Activated naive CD4-positive, alpha-beta T cell treated with anti-CD3 and anti-CD28 coated beads, Interleukin-2, amount 50 U/mL, for 72 hours (primary cell): ENCODE measurements around the gene JAG2. TPM values are rescaled to one million over a fixed set of nuclear protein-coding genes. Genes with fewer than 3 reads are reported as not detected.

ENCODE experiments used
- ATAC-seq, 2 donors: fragments of 150-1000 bp; cut with Tn5 transposase; 2 replicates each; pipeline ENCODE4 v1.10.0; 2021; ENCODE audit warnings: mild to moderate bottlenecking in 2 of 2, moderate library complexity in 2 of 2
- DNase-seq, 2 donors: peaks; one replicate each; pipeline ENCODE4 v3.0.0; 2021 to 2022; ENCODE audit warnings: low spot score in 2 of 2
- H3K27ac Mint-ChIP-seq, 2 donors: one replicate each; pipeline ENCODE4 v1.8.0; 2022; ENCODE audit warnings: mild to moderate bottlenecking in 2 of 2, mixed read lengths in 2 of 2
- H3K36me3 Mint-ChIP-seq, 2 donors: one replicate each; pipeline ENCODE4 v1.8.0; 2022; ENCODE audit warnings: mixed read lengths in 2 of 2
- H3K9me3 Mint-ChIP-seq, 2 donors: one replicate each; pipeline ENCODE4 v1.8.0; 2022; ENCODE audit warnings: mixed read lengths in 2 of 2
- total RNA-seq, 2 donors: library from RNA; stranded (reverse); gene quantifications; one replicate each; pipeline ENCODE4 v1.2.3, GENCODE V29; 2022

Gene JAG2
- total RNA-seq, 2 donors from 2014 or later, result 4.3 to 10.5 TPM

DNA sequence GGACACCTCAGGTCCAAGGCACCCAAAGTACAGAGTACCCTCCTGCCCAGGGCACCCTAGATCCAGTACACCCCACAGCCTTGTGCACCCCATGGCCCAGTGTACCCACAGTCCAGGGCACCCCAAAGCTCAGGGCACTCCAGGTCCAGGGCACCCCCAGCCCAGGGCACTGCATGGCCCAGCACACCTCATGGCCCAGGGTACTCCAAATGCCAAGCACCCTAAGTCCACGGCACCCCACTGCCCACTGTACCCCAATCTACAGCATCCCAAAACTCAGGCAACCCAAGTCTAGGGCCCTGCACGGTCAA is 6.0 kb downstream of the JAG2 start:
- H3K9me3 Mint-ChIP-seq, result no peaks in the 10 kb centered on the region
- no peak for DNase-seq
- H3K36me3 Mint-ChIP-seq, result no peaks in the 10 kb centered on the region
- no peak overlapping the region for H3K27ac Mint-ChIP-seq
- ATAC-seq, result no peak

DNA sequence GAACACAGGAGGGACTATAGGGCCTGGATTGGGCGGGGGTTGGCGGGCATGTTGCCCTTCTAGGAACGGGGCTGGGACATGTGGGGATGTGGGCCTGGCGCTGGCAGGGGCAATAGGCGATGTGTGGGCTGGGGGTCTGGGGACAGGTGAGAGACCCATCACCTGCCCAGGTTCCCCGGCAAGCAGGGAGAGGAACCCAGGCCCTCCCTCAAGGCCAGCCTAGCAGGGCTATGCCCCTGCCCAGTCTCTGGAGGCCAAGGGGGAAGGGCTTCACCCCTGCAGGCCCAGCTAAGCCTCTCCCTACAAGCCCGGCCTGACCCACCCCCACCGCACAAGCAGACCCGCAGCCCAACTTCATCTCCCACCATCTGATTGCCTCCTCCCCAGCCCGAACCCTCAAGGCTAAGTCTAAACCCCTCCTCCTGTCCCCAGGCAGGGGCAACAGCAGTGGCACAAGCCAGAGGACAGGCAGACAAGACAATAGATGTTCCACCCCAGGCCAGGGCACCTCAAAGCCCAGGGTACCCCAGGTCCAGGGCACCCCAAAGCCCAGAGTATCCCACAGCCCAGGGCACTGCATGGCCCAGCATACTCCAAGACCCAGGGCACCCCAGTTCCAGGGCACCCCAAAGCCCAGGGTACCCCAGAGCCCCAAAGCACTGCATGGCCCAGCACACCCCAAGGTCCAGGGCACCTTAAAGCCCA is 6.5 kb downstream of the JAG2 start:
- Mint-ChIP-seq H3K27ac (no peak overlapping the region), H3K36me3 (no peaks in the 10 kb centered on the region), H3K9me3 (no peaks in the 10 kb centered on the region)
- DNase-seq (peak in 1 of 2 donors; percentile 69), ATAC-seq (peak in 1 of 2 donors; percentile 28)

DNA sequence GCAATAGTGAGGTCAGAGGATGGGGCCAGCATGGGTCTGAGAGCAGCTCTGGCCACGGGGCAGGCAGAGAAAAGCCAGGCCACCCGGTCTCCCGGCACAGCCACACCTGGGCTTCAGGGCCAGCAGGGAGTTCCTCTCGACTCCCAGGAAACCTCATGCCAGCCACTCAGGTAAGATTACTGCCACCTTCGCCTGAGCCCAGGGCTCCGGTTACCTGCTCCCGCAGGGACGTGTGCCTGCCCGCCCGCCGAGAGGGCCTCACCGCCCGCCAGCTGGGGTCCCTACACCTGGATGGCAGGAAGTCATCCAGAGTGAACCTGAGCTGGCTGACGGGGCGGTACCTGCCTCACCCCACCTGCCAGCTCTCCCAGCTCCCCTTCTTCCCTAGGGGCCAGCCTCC is 7.3 kb downstream of the JAG2 start:
- Mint-ChIP-seq H3K9me3 (no peaks in the 10 kb centered on the region), H3K36me3 (no peaks in the 10 kb centered on the region), H3K27ac (no peak overlapping the region)
- DNase-seq (no peak), ATAC-seq (no peak)

DNA sequence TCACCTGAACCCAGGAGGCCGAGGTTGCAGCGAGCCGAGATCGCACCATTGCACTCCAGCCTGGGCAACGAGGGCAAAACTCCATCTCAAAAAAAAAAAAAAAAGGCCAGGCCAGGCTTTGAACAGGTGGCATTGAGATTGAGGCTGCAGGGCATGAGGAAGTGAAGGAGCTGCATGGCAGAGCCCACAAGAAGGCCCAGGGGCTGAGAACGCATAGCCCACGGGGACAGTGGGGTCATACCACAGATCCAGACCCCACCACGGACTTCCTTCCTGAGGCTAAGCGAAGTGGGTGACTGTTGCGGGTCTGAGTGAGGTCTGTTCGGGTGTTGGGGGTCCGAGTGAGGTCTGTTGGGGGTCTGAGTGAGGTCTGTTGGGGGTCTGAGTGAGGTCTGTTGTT is 7.8 kb downstream of the JAG2 start:
- ATAC-seq (no peak), DNase-seq (no peak)
- Mint-ChIP-seq H3K36me3 (no peaks in the 10 kb centered on the region), H3K27ac (no peak overlapping the region), H3K9me3 (no peaks in the 10 kb centered on the region)

DNA sequence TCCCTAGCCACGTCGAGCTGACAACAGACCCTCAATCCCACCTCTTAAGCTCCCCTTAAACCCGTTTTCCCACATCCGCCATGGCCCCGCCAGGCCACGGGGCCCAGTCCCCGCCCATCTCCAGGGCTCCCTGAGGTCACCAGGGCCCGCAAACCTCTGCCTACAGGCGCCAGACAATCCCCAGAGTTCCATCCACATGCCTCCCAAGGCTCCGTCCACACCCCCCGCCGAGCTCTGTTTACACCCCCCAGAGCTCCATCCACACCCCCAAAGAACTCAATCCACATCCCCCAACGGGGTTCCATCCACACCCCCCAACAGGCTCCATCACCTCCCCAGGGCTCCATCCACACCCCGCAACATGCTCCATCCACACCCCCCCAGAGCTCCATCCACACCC is 9.2 kb downstream of the JAG2 start:
- DNase-seq, result no peak
- Mint-ChIP-seq H3K36me3 (no peaks in the 10 kb centered on the region), H3K9me3 (no peaks in the 10 kb centered on the region), H3K27ac (no peak overlapping the region)
- no peak for ATAC-seq

DNA sequence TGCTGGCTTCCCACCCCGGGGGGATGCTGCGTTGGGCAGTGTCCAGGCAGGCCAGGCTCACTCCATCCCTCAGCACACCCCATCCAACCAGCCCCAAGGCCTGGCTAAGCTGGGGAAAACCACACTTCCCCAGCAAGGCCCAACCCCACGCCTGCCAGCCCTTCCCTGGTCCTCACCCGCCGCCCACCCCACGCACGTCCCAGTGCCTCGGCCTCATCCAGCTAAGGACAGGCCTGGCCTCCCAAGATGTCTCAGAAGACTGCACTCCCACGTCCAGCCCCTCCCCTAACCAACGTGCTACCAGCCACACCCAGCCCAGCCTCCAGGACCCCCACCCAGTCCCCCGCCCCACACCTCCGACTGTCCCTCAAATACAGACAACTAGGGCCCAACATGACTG is 9.8 kb downstream of the JAG2 start:
- Mint-ChIP-seq H3K9me3 (no peaks in the 10 kb centered on the region), H3K27ac (no peak overlapping the region), H3K36me3 (no peaks in the 10 kb centered on the region)
- no peak for ATAC-seq
- no peak for DNase-seq

DNA sequence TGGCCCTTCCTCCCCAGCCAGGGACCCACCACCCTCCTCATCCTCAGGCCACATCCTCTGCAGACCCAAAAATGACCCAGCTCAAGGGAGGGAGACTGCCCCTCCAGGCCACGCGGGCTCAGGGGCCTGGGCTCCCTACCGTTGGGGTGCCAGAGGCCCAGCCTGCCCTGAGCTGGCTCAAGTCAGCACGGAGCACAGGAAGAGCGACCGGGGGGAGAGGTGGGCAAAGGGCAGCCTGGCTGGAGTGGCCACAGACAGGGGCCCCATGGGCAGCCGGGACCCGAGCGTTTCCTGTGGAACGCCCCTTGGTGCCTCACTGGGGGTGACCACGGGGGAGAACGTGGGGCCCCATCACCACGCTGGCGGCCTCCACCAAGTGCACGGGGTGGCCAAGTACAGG is 10.7 kb downstream of the JAG2 start:
- DNase-seq, result no peak
- H3K36me3 Mint-ChIP-seq, result no peaks in the 10 kb centered on the region
- no peak for ATAC-seq
- H3K27ac Mint-ChIP-seq, result no peak overlapping the region
- H3K9me3 Mint-ChIP-seq, result no peaks in the 10 kb centered on the region

DNA sequence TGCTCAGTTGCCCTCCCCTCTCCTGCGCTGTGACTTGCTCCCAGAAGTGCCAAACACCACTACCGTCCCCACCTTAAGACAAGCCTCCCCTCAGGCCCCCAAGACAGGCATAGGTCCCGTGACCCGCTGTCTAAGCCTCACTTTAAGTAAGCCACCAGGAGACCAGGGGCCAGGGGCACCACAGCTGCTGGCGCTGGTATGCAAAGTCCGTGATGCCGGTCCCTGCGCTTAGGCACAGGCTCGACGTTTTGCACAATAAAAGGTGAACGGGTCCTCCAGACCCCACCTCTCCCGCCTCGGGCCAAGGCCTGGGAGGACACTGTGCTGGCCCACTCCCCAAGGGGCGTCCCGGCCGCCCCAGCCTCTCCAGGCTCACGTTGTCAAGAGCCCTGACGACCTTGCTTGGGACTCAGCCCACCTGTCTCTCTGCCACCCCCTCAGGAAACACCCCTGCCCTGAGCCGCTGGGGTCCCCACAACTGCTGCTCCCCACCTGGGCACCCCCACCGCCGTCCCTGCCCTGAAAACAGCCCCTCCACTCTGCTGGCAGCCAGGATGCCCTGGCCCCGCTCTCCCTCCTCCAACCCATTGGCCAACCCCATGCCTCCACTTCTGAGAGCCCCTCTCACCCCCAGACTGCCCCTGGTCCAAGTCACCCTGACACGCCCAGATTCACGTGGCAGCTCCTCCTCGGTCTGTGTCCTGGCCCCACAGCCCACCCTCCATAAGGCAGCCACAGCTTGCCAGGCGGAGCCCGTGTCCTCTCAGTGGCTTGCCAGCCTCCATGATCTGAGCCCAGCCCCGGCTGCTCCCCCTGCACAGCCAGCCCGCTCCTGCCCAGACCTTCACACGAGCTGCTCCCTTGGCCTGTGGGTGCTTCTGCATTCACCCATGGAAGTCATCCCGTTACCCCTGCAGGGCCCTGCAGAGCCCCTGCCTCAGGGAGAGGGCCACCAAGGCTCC is 11.9 kb downstream of the JAG2 start:
- H3K27ac Mint-ChIP-seq, result peak overlapping the region in 1 of 2 donors; percentile 15
- no peaks in the 10 kb centered on the region for H3K36me3 Mint-ChIP-seq
- H3K9me3 Mint-ChIP-seq, result no peaks in the 10 kb centered on the region

DNA sequence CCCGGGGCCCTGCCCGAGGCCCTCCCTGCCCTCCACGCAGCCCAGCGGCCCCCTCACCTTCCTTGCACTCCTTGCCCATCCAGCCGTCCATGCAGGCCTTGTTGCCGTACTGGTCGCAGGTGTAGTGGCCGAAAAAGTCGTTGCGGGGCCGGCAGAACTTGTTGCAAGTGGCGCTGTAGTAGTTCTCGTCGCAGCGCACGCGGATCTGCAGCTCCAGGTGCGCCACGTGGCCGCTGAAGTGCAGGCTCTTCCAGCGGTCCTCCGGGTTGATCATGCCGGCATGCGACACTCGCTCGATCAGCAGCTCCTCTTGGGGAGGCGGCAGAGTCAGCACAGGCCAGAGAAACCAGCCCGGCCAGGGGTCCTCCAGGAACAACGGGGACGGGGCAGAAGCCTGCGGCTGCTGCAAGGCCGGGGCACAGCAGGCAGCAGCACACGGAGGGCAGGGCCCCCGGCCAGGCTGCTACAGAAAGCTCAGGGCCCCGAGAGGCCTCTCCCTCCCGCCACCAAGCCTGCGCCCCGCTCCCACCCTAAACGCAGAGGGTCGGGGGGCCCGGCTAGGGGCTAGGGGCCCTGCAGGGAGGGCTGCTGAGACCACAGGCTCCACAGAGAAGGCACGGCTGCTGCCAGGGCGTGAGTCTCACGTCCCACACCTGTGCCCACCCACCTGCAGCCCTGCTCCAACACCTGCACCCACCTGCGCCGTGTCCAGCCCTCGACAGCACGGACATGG is 12.7 kb downstream of the JAG2 start:
- no peak overlapping the region for H3K27ac Mint-ChIP-seq

More for the DNA sequence above, 11.9 kb downstream of the JAG2 start:
- ATAC-seq (no peak), DNase-seq (no peak)

DNA sequence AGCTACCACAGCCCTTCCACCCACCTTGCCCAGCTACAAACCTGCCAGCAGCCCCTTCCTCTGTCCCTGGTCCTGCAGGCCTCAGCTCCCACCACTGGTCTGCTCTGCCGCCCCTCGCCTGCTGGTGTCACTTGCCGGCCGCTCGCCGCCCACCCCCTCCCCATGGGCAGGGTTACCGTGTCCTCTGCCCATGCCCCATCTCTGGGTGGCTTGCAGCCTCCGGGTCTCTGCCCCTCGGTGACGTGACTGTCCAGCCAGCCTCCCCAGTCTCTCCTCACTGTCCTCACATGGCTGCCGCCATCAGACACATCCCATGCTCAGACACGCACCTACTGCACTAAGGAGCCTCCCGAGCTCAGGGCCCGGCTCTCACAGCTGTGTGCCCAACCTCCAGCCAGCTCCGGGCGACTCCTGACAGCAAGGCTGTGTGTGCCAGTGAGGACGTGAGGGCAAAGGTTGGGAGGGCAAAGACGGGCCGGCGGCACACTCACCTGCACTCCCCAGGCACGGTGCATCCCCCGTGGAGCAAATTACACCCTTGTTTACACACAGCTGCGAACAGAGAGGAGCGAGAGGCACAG is 13.4 kb downstream of the JAG2 start:
- DNase-seq, result no peak
- H3K9me3 Mint-ChIP-seq, result no peaks in the 10 kb centered on the region

More for the DNA sequence above, 12.7 kb downstream of the JAG2 start:
- H3K9me3 Mint-ChIP-seq, result no peaks in the 10 kb centered on the region
- no peak for ATAC-seq
- DNase-seq, result no peak
- no peaks in the 10 kb centered on the region for H3K36me3 Mint-ChIP-seq

DNA sequence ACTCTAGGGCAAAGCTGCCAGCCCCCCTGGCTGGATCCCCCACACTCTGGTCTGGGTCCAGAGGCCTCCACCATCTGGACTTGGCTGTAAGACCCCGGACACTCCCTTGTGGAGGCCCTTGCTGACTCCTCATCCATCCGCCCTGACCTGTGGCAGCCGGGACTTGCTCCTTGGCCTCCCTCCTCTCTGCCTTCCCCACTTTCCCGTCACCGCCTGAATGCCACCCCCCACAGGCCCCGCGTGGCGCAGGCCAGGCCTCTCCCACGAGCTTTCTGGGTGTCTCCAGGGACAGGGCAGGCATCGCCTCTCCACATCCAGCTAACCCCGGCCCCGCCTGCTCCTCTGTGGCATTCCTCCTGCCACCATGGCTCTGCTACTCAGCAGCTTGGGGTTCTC is 14.1 kb downstream of the JAG2 start:
- DNase-seq (no peak), ATAC-seq (no peak)
- H3K9me3 Mint-ChIP-seq, result no peaks in the 10 kb centered on the region
- H3K36me3 Mint-ChIP-seq, result no peaks in the 10 kb centered on the region
- H3K27ac Mint-ChIP-seq, result no peak overlapping the region

More for the DNA sequence above, 13.4 kb downstream of the JAG2 start:
- ATAC-seq, result no peak
- Mint-ChIP-seq H3K27ac (no peak overlapping the region), H3K36me3 (no peaks in the 10 kb centered on the region)

DNA sequence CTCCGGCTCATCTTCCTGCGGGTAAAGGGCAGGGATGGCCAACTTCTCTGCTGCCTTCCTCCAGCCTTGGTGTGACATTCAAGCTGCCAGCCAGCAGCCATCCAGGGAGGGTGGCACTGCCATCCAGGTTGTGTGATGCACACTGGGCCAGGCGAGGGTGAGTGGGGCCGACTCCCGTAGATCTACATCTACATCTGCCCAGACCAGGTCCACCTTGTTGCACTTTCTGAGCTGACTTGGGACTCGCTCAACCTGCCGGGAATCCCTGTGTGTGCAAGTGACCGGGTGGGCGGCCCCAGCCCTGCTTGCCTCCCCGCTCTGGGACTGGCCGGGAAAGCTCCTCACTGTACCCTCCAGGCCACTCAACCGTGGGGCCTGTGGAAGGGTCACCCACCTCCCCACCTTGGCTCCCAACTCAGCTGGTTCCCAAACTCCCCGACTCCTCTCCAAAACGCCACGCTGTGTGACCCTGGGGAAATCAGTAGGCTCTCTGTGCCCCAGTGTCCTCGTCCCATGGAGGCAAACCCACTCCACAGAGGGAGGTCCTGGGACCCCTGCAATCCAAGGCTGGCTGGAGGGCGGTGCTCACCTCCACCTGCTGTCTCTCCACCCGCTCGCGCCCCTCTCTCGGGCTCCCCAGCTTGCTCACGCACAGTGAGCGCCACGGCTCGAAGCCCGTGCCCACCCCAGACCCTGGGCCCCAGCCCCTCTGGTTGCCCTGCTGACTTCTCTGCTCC is 14.7 kb downstream of the JAG2 start:
- no peak for ATAC-seq
- no peaks in the 10 kb centered on the region for H3K9me3 Mint-ChIP-seq
- DNase-seq, result no peak
- H3K36me3 Mint-ChIP-seq, result no peaks in the 10 kb centered on the region
- H3K27ac Mint-ChIP-seq, result no peak overlapping the region

DNA sequence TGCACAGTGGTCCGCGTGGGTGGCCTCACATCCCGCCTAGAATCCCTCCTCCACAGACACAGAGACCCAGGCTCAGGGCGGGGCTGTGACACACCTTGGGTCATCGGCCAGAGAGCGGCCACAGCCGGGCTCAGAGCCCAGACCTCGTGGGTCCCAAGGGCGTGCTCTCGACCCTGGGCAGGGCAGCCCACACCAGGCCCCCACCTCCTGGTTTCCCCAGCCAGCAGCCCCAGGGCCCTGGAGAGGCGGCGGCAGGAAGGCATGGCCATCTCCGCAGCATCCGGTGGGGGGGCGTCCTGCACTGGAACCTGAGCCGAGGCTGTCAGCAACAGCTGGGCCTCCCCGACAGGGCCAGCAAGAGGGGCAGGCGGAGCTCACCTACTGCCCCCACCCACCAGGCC is 15.2 kb downstream of the JAG2 start:
- Mint-ChIP-seq H3K27ac (no peak overlapping the region), H3K9me3 (no peaks in the 10 kb centered on the region), H3K36me3 (no peaks in the 10 kb centered on the region)
- ATAC-seq (no peak), DNase-seq (no peak)

DNA sequence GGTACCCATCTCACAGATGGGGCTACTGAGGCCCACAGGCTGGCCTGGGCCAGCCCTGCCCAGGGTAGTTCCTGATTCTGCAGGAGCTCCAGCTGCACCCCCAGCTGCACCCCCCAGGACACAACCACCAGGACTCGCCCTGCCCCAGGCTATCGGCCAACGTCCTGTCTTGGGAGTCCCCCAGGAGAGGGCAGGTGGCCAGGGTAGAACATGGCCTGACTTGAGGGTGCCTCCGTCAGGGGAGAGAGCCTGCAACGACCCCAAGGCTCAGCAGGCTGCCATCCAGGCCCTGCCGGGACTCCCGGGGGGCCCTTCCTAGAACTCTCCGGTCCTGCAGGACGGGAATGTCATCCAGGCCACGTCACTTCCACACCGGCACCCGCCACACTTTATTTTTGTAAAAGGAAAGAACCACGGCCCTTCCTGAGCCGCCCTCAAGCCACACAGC is 15.8 kb downstream of the JAG2 start:
- DNase-seq (no peak), ATAC-seq (no peak)
- Mint-ChIP-seq H3K27ac (no peak overlapping the region), H3K9me3 (no peaks in the 10 kb centered on the region), H3K36me3 (no peaks in the 10 kb centered on the region)

DNA sequence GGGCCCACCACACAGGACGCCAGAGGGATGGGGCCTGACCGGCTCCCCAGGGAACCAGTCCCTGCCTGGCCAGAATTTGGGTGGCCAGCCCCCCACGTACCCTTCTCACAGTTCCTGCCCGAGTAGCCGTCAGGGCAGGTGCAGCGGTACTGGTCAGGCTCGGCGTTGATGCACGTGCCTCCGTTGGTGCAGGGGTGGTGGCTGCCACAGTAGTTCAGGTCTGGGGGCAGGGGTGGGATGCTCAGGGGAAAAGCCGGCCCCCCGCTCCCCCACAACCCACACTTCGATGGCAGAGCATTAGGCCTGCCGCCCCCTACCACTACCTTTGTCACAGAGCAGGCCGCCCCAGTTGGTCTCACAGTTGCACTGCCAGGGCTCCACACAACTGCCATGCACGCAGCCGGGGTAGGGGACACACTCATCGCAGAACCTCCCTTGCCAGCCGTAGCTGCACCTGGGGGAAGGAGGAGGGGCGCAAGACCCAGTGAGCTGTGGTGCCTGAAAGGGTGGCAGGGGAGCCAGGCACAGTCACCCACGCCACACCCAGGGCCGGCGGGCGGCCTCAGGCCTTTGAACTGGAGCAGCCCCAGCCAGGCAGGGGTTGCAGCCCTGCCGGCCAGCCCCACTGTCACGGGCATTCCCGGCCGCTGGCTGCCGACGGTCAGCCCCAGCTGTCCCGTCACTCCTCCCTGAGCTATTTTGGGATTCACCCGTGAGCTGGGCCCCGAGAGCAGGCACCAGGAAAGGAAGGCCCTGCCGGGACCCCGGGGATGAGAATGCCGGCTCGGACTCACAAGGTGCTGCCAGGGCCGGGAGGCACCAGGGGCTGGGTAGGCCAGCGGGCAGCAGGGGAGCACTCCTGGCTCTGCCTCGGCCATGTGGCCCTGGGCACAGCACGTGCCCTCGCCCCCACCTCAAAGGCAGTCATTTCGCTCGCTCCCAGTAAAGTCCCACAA is 16.5 kb downstream of the JAG2 start:
- H3K27ac Mint-ChIP-seq, result no peak overlapping the region
- H3K9me3 Mint-ChIP-seq, result no peaks in the 10 kb centered on the region
- DNase-seq, result no peak

More for the DNA sequence above, 16.5 kb downstream of the JAG2 start:
- no peak for ATAC-seq
- no peaks in the 10 kb centered on the region for H3K36me3 Mint-ChIP-seq
